ENCODE results near the gene IGDCC3. TPM values are rescaled to one million over a fixed set of nuclear protein-coding genes. Genes with fewer than 3 reads are reported as not detected.

The IGDCC3 gene
- total RNA-seq, 6 donors from 2014 or later = 0.10 to 0.29 TPM; not detected in 4

GRCh38 chr15:65328506-65329287 lies 49.1 kb downstream of the IGDCC3 start:
- 89 to 94% methylated on average over 12 to 21 of the region's 21 CpGs for WGBS, 2 donors
- Histone ChIP-seq H3K36me3 (no peaks in the 10 kb centered on the region), H3K4me1 (peaks cover 0 to 4% (median 0%) of the 10 kb centered on the region in 4 donors), H3K27ac (no peak overlapping the region), H3K4me3 (no peak overlapping the region), H3K27me3 (no peaks in the 10 kb centered on the region), H3K9me3 (no peaks in the 10 kb centered on the region)
- ATAC-seq (ENCODE audit: low FRiP score in 2 of 2) (no peak), DNase-seq (peak in 1 of 2 donors; percentile 73)
- TF ChIP-seq EP300 (IDR thresholded peaks at IDR 0.05) (no peak), POLR2AphosphoS5 (IDR thresholded peaks at IDR 0.05) (no peak), POLR2A (IDR thresholded peaks at IDR 0.05) (no peak)
- TF ChIP-seq, protein P1, sequence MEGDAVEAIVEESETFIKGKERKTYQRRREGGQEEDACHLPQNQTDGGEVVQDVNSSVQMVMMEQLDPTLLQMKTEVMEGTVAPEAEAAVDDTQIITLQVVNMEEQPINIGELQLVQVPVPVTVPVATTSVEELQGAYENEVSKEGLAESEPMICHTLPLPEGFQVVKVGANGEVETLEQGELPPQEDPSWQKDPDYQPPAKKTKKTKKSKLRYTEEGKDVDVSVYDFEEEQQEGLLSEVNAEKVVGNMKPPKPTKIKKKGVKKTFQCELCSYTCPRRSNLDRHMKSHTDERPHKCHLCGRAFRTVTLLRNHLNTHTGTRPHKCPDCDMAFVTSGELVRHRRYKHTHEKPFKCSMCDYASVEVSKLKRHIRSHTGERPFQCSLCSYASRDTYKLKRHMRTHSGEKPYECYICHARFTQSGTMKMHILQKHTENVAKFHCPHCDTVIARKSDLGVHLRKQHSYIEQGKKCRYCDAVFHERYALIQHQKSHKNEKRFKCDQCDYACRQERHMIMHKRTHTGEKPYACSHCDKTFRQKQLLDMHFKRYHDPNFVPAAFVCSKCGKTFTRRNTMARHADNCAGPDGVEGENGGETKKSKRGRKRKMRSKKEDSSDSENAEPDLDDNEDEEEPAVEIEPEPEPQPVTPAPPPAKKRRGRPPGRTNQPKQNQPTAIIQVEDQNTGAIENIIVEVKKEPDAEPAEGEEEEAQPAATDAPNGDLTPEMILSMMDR (IDR thresholded peaks at IDR 0.05) = no peak

- 76 to 81% methylated on average over 12 of the region's 12 CpGs for WGBS, 2 donors
- H3K4me3 ChIP-seq = no peak overlapping the region
- DNase-seq = no peak
- peaks cover 0 to 4% (median 0%) of the 10 kb centered on the region in 4 donors for H3K4me1 ChIP-seq
- H3K36me3 ChIP-seq = no peaks in the 10 kb centered on the region
- TF ChIP-seq, protein P1 (IDR thresholded peaks at IDR 0.05) = no peak
- no peaks in the 10 kb centered on the region for H3K27me3 ChIP-seq
- no peak for ATAC-seq (ENCODE audit: low FRiP score in 2 of 2)
- H3K9me3 ChIP-seq = no peaks in the 10 kb centered on the region
- H3K27ac ChIP-seq = no peak overlapping the region
Observed at GRCh38 chr15:65327651-65328393, 50.0 kb downstream of the IGDCC3 start.

DNA sequence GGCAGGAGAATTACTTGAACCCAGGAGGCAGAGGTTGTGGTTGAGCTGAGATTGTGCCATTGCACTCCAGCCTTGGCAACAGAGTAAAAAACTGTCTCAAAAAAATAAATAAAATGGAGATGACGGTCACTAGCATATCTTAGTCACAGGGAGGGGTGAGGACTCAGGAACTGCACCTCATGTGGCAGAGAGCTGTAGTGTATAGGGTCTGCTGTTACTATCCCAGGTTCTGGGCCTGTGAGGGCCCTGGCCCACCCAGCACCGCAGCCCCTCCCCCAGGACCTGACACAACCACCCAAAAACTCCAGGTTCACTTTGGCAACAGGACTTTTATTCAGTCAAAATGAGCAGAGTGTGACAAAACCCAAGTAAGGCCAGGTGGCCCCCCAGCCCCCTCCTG lies 51.0 kb downstream of the IGDCC3 start:
- H3K36me3 ChIP-seq = no peaks in the 10 kb centered on the region
- no peak for ATAC-seq (ENCODE audit: low FRiP score in 2 of 2)
- H3K4me3 ChIP-seq = no peak overlapping the region
- 73 to 90% methylated on average over 2 of the region's 2 CpGs for WGBS, 2 donors
- H3K4me1 ChIP-seq = peaks cover 0 to 4% (median 0%) of the 10 kb centered on the region in 4 donors
- no peaks in the 10 kb centered on the region for H3K27me3 ChIP-seq
- H3K27ac ChIP-seq = no peak overlapping the region
- TF ChIP-seq, protein P1 (IDR thresholded peaks at IDR 0.05) = no peak
- TF ChIP-seq POLR2A (IDR thresholded peaks at IDR 0.05) (no peak), EP300 (IDR thresholded peaks at IDR 0.05) (no peak), POLR2AphosphoS5 (IDR thresholded peaks at IDR 0.05) (no peak)
- H3K9me3 ChIP-seq = no peaks in the 10 kb centered on the region
- no peak for DNase-seq

DNA sequence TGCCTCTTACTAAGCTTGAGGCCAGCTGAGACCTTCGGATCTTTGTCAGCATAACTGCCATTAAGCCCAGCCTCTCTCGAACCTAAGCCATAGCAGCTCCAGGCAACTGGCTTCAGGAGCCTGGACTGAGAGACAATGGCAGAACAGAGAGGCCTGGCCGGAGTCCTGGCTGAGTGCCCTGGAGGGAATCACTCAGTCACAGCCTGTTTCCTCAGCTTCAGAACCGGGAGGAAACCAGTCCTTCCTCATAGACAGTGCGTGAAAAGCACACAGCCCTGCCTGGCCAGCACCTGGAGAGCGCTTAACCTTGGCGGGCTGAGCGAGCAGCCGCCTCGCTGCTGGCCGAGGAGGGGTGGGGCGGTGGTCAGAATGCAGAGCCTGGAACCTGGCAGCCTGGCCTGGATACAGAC lies 51.7 kb downstream of the IGDCC3 start:
- Histone ChIP-seq H3K27ac (no peak overlapping the region), H3K27me3 (no peaks in the 10 kb centered on the region), H3K4me1 (peaks cover 0 to 4% (median 0%) of the 10 kb centered on the region in 4 donors), H3K9me3 (no peaks in the 10 kb centered on the region), H3K36me3 (no peaks in the 10 kb centered on the region), H3K4me3 (no peak overlapping the region)
- WGBS, 2 donors = 6 to 27% methylated on average over 3 to 9 of the region's 12 CpGs
- TF ChIP-seq POLR2A (IDR thresholded peaks at IDR 0.05) (no peak), EP300 (IDR thresholded peaks at IDR 0.05) (no peak), POLR2AphosphoS5 (IDR thresholded peaks at IDR 0.05) (no peak)
- TF ChIP-seq, protein P1 (IDR thresholded peaks at IDR 0.05) = no peak
- DNase-seq (peak in 1 of 2 donors; percentile 67), ATAC-seq (ENCODE audit: low FRiP score in 2 of 2) (no peak)

Data from upper lobe of left lung (tissue), 6 donors.